Measurements from ENCODE around the gene F8.

- no peak for TF ChIP-seq POLR2A (IDR thresholded peaks at IDR 0.05; ENCODE audit: low read depth, low read length)
- TF ChIP-seq CTCF (conservative IDR thresholded peaks at IDR 0.05; ENCODE audit: low read depth, low read length) = no peak
- TF ChIP-seq ELK1 (IDR thresholded peaks at IDR 0.05; ENCODE audit: borderline replicate concordance, low read depth, low read length) = no peak
- no peak for TF ChIP-seq NFE2L2 (IDR thresholded peaks at IDR 0.05; ENCODE audit: low read depth, low read length)
Observed at GRCh38 chrX:154991039-154991438, 31.5 kb downstream of the F8 start.
